HepG2 (cell line): Measurements from ENCODE around the gene ADAMTS12.

Experiments
- CBX5 ChIP-seq: sonication (generic); formaldehyde crosslinking; IDR thresholded peaks from 2 replicates; pipeline ENCODE4 v1.4.0; 2020; ENCODE audit warnings: missing genetic modification reagents, borderline replicate concordance
- CCDC6 ChIP-seq: sonication (generic); formaldehyde crosslinking; IDR thresholded peaks from 2 replicates; pipeline ENCODE4 v1.8.1; 2022; ENCODE audit warnings: mild to moderate bottlenecking, missing genetic modification reagents, moderate library complexity
- CTCF ChIP-seq: sonication (generic); formaldehyde crosslinking; IDR thresholded peaks from 2 replicates; pipeline ENCODE4 v1.5.0; 2020; ENCODE audit warnings: mild to moderate bottlenecking, missing genetic modification reagents, moderate library complexity
- ESRRA ChIP-seq: sonication (generic); formaldehyde crosslinking; IDR thresholded peaks from 2 replicates; pipeline ENCODE4 v1.5.1; 2020; ENCODE audit warnings: mild to moderate bottlenecking, low read depth, missing genetic modification reagents
- GZF1 ChIP-seq: sonication (generic); formaldehyde crosslinking; IDR thresholded peaks from 2 replicates; pipeline ENCODE4 v1.5.1; 2020; ENCODE audit warnings: mild to moderate bottlenecking, missing genetic modification reagents
- POLR2A ChIP-seq, 2 experiments: IDR thresholded peaks; 2 replicates each; pipeline ENCODE4 v1.6.1; 2011; ENCODE audit warnings: low read depth in 2 of 2, low read length in 2 of 2, mild to moderate bottlenecking in 1 of 2, moderate library complexity in 1 of 2; ENCODE audit not compliant: insufficient read depth in 1 of 2
- TBP ChIP-seq: sonication (generic); formaldehyde crosslinking; IDR thresholded peaks from 2 replicates; pipeline ENCODE4 v1.5.0; 2020; ENCODE audit warnings: missing genetic modification reagents
- ZBTB40 ChIP-seq, 2 experiments: fragments of 450-650 bp in 1 of 2; sonication (generic) in 1 of 2; formaldehyde crosslinking in 1 of 2; IDR thresholded peaks; 2 replicates each; pipeline versions ENCODE4 v1.6.1 to v1.8.0; 2016 to 2022; ENCODE audit warnings: antibody characterized with exemption in 1 of 2, mild to moderate bottlenecking in 1 of 2, missing genetic modification reagents in 1 of 2
- ZMYM3 ChIP-seq: sonication (generic); formaldehyde crosslinking; IDR thresholded peaks from 2 replicates; pipeline ENCODE4 v1.5.1; 2020; ENCODE audit warnings: mild to moderate bottlenecking, missing genetic modification reagents
- ZNF468 ChIP-seq: sonication (generic); formaldehyde crosslinking; IDR thresholded peaks from 2 replicates; pipeline ENCODE4 v1.8.0; 2022; ENCODE audit warnings: mild to moderate bottlenecking, moderate library complexity, missing genetic modification reagents
- ZNF580 ChIP-seq: IDR thresholded peaks from 2 replicates; pipeline ENCODE4 v1.6.1; 2016; ENCODE audit warnings: low read depth, borderline replicate concordance
- TF ChIP-seq, protein P1 (sequence below): sonication (generic); formaldehyde crosslinking; IDR thresholded peaks from 2 replicates; pipeline ENCODE4 v1.5.0; 2020; ENCODE audit warnings: missing genetic modification reagents

DNA sequence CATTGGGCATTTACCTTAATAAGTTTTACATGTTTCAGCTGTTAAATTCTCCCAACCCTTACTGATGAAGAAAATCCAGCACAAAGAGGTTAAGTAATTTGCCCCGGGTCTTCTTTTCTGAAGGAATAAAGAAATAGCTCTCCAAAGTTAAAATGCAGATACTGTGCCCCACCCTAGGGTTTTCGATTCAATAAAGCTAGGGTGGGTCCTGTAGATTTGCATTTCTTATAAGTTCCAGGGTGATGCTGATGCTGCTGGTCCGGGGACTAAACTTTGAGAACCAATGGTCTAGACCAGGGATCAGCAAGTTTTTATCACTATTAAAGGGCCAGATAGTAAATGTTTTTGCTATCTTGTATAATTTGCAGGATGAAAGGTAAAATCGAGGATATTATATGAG, 156.7 kb downstream of the ADAMTS12 start:
- no peak for TF ChIP-seq ZNF580
- no peak for TF ChIP-seq CBX5 (CRISPR knock-in tag)
- no peak for TF ChIP-seq ZBTB40 (IDR thresholded peaks at IDR 0.05)
- TF ChIP-seq ZBTB40 (CRISPR knock-in tag; IDR thresholded peaks at IDR 0.05): no peak
- TF ChIP-seq POLR2A (IDR thresholded peaks at IDR 0.05; ENCODE audit: insufficient read depth in 1 of 2, low read depth in 2 of 2, low read length in 2 of 2): no peak
- no peak for TF ChIP-seq ESRRA (CRISPR knock-in tag)
- no peak for TF ChIP-seq CCDC6 (CRISPR knock-in tag)
- TF ChIP-seq ZNF468 (CRISPR knock-in tag): no peak
- TF ChIP-seq GZF1 (CRISPR knock-in tag): no peak
- TF ChIP-seq CTCF (CRISPR knock-in tag): no peak
- TF ChIP-seq TBP (CRISPR knock-in tag): no peak
- TF ChIP-seq, protein P1, sequence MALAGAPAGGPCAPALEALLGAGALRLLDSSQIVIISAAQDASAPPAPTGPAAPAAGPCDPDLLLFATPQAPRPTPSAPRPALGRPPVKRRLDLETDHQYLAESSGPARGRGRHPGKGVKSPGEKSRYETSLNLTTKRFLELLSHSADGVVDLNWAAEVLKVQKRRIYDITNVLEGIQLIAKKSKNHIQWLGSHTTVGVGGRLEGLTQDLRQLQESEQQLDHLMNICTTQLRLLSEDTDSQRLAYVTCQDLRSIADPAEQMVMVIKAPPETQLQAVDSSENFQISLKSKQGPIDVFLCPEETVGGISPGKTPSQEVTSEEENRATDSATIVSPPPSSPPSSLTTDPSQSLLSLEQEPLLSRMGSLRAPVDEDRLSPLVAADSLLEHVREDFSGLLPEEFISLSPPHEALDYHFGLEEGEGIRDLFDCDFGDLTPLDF: no peak
- TF ChIP-seq ZMYM3 (CRISPR knock-in tag): no peak
